CD4-positive, alpha-beta T cell treated with Interleukin-21 for 1 hour (primary cell): ENCODE measurements around the gene RPGR.

Source experiments
- DNase-seq: peaks from one replicate; pipeline ENCODE4 v3.0.0-alpha.2; 2020

Gene RPGR

DNA sequence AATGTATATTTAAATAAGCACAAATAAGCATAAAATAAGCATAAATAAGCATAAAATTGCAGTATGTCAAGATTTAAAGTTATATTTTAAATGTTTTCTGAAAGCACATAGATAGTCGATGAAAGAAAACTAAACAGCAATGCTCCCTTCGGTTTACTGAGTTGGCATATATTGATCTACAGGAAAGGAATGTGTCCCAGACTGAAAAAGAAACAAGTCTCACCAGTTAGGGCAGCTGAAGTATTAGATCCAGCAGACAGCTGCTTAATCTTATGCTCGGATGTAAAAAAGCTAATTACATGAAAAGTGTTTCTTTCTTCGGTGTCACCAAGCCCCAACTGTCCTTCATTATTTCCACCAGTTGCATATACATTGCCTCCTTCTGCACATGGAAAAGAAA lies 8.7 kb downstream of the RPGR start:
- DNase-seq: no peak

GRCh38 chrX:38318196-38318595 lies 9.1 kb downstream of the RPGR start:
- DNase-seq: no peak

GRCh38 chrX:38315186-38315585 lies 12.1 kb downstream of the RPGR start:
- DNase-seq: no peak

DNA sequence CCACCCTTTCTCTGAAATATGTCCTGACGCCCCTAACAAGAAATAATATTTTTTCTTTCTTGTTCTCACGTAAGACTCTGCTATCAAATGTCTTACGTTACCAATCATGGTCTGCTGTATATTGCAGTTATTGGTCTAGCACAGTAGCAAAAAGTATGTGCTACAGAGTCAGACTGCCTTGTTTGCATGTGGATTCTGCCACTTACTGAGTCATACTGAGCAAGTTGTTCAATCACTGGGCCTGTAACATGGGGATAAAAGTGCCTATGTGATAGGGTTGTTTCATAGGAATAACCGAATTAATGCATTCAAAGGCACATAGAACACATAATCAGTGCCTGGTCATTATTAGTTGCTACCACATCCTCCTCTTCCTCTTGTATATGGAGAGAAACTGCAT lies 14.1 kb downstream of the RPGR start:
- DNase-seq: no peak

DNA sequence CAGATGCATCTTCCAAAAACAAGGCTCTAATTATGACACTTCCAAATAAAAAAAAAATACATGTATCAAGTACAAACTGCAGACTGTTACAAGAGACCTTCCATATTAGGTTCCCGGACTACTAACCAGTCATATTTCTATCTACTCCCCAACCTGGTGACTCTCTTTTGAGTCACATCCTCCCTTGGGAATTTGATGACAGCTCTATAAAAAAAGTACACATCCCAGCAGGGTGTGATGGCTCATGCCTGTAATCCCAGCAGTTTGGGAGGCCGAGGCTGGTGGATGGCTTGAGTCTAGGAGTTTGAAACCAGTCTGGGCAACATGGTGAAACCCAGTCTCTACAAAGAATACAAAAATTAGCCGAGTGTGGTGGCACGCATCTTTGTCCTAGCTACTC lies 14.9 kb downstream of the RPGR start:
- no peak for DNase-seq

DNA sequence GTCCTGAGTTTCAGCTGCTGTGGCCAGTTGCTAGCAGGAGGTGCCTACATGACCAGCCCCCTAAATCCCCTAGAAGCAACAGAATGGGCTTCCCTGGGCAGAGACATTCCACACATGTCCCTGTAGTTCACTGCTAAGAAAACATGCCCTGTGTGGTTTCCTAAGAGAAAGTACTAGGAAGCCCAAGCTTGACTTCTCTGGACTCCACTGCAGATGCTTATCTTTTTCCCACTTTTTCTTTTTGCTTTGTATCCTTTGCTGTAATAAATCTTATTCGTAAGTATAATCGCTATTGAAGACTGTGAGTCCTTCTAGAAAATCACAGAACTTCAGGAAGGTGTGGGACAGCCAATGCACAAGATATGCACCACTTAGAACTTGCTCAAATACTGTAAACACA lies 15.6 kb downstream of the RPGR start:
- no peak for DNase-seq

- DNase-seq: no peak
These were observed 21.3 kb downstream of the RPGR start for GRCh38 chrX:38305971-38306370.

DNA sequence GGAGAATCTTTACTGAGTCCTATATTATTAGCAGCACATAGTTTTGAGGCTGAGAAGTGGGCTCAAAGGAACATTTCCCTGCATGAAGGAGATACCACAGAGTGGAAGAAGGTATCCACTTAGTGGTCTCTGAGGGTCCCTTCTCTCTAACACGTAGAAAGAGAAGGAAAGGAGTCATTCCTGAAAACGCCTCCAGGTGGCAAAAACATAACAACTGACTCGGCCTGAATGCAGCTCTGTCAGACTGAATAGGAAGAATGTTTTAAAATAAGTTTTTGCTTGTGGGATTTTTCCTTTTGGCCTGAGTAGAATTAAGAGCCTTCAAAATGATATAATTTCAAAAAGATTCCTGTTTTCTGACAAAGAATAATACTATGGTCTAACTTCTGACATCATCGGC lies 23.3 kb downstream of the RPGR start:
- DNase-seq: no peak

DNA sequence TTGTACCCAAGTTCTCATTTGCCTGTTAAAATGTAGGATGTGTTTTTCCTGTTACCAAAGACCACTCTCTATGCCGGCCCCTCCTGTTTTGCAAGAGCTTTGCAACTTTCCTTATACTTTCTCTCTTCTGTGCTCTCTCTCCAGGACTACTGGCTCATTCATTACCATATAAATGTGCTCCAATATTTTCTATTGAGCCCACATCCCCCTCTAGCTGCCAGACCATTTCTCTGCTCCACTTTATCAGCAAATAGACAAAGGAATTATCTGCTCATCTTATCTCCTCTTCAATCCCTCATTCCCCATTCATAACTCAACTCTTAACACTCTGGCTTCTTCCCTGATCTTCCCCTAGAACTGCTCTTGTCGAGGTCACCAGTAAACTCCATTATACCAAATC lies 33.6 kb downstream of the RPGR start:
- DNase-seq: no peak

DNA sequence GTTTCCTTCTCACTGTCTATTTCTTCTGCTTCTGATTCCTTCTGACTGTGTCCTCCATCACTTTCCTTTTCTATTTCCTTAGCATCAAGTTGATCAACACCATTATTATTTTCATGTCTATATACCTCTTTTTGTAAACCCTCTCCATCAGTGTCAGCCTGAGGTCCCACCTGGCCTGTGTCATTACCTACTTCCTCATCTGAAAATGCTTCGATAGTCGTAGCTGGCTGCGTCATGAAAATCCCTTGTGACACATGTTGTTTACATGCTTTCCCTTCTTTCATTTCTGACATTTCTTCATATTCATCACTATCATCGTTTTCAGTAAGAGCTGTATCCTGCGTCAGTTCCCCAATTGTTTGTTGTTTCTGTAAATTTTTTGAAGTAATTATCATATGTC lies 39.6 kb downstream of the RPGR start:
- no peak for DNase-seq

DNA sequence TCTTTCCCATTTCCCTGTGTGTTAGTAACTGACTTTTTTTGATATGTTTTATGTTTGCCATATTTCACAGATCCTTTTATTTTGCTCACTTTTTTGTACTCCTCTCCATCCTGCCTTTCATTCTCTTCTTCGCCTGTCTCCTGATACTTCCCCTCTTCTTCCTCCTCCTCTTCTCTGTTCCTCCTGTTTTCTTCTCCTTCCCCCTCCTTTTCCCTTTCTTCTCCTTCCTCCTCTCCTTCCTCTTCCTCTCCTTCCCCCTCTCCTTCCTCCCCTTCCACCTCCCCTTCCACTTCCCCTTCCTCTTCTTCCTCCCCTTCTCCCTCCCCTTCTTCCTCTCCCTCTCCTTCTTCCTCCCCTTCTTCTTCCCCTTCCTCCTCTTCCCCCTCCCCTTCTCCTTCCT lies 41.7 kb downstream of the RPGR start:
- no peak for DNase-seq

- no peak for DNase-seq
These were observed 45.3 kb downstream of the RPGR start for GRCh38 chrX:38282049-38282448.

- no peak for DNase-seq
These were observed 48.1 kb downstream of the RPGR start for GRCh38 chrX:38279188-38279587.

DNA sequence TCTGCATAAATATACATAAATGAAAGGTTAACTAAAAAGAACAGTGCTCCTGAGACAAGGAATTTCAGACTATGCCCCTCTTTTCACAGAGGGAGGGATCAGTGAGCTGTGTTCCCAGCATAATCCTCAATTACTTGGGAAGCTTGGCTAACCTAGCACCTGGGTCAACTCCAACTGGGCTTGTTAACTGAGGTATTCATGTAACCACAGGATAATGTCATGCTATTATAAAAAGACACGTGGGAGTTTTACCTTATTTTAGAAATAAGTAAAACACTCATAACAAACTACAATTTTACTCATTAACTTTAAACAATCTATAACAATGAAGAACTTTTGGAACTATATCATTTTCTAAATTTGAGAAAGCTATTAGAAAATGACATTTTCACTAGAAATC lies 48.6 kb downstream of the RPGR start:
- DNase-seq: no peak

- no peak for DNase-seq
These were observed 49.5 kb downstream of the RPGR start for GRCh38 chrX:38277802-38278201.

DNA sequence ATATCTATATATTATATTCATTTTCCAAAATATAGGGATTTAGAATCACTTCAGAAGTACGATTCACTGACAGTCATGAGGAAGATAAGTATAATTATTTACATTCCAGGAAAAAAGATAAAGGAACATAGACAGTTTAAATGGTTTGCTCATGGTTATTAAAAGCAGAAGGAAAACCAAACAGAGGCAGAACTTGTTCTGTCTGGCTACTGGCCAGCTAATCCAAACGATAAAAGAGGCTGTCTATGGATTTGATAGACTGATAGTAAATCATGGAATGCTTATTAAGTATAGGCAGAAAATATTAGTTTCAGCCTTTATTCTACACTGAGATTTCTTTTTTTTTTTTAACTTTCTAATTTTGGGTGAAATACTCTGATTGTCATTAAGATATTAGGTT lies 50.2 kb downstream of the RPGR start:
- DNase-seq: no peak

GRCh38 chrX:38276089-38276488 lies 51.2 kb downstream of the RPGR start:
- no peak for DNase-seq

- no peak for DNase-seq
These were observed 51.7 kb downstream of the RPGR start for GRCh38 chrX:38275615-38276014.

GRCh38 chrX:38273453-38273852 lies 53.9 kb downstream of the RPGR start:
- DNase-seq: no peak

DNA sequence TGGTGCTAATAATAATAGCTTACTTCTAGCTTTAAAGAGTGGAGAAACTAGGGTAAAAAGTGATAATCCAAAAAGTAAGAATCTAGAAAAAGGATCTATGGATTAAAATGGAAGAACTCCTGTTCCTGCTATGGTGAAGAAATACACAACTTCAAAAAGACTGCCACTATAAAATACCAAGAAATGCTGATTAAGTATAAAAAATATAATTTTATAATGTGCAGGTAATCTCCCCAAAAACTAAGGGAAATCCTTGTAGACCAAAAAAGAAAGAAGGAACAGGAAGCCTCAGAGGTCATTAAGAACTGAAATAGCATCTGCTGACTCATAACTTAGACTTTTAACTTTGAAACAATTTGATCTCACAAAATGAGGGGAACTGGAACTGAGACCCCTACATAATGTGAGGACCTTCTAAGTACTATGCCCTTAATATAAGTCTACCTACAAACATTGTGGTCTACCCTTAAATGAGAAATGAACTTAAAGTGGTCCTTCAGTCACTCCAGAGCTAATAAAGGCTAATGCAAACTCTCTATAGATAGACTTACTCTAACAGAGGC lies 56.1 kb downstream of the RPGR start:
- DNase-seq: no peak

DNA sequence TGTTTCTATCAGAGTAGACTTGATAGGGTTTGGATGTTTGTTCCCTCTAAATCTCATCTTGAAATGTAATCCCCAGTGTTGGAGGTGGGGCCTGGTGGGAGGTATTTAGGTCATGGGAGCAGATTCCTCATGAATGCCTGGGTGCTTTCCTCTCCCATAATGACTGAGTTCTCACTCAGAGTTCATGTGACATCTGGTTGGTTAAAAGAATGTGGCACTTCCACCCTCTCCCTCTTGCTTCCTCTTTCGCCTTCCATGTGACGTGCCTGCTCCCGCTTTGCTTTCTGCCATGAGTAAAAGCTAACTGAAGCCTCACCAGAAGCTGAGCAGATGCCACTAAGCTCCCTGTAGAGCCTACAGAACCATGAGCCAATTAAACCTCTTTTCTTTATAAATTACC lies 59.3 kb downstream of the RPGR start:
- no peak for DNase-seq

- DNase-seq: no peak
These were observed 64.3 kb downstream of the RPGR start for GRCh38 chrX:38262715-38263620.

GRCh38 chrX:38260231-38260630 lies 67.1 kb downstream of the RPGR start:
- no peak for DNase-seq

DNA sequence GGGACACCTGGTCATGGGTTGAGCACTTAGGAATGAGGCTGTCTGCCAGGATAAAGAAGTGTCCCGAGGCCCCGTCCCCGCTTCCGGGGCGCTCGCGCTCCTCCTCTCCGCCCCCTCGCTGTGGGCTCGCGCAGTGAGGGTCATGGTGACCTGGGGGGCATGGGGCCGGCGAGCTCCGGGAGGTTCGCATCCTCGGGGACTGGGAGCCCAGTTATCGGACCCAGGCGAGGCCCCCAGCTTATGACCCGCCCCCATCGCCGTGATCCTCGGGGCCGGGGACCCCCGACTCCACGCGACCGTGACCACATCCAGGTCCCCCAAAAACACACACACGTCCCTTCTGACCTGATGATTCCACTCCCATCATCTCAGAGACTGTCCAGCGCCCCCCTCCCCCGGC lies 71.3 kb downstream of the RPGR start:
- DNase-seq: no peak

GRCh38 chrX:38249965-38250364 lies 77.3 kb downstream of the RPGR start:
- no peak for DNase-seq
